ENCODE data around the gene TMEM235.

Gene TMEM235

GRCh38 chr17:78266231-78266631, 34.8 kb downstream of the TMEM235 start:
- no peak overlapping the region for H3K4me3 ChIP-seq (ENCODE audit: insufficient read depth, low read depth, low read length)
- H3K27me3 ChIP-seq (ENCODE audit: control insufficient read depth, insufficient read depth, low read length, poor library complexity, severe bottlenecking), result peaks cover 11% of the 10 kb centered on the region
- WGBS, 2 experiments, result 78 to 83% methylated on average over 6 of the region's 6 CpGs
- H3K9me3 ChIP-seq (ENCODE audit: control insufficient read depth, low read length), result no peaks in the 10 kb centered on the region
- no peak overlapping the region for H3K27ac ChIP-seq (ENCODE audit: insufficient read depth, low read depth, low read length, poor library complexity, severe bottlenecking)
- peaks cover 40% of the 10 kb centered on the region for H3K4me1 ChIP-seq (ENCODE audit: control insufficient read depth, insufficient read depth, low read length)
- H3K36me3 ChIP-seq (ENCODE audit: control insufficient read depth, insufficient read depth, low read length), result no peaks in the 10 kb centered on the region

- Histone ChIP-seq H3K4me1 (ENCODE audit: control insufficient read depth, insufficient read depth, low read length) (peaks cover 43% of the 10 kb centered on the region), H3K27ac (ENCODE audit: insufficient read depth, low read depth, low read length, poor library complexity, severe bottlenecking) (no peak overlapping the region), H3K4me3 (ENCODE audit: insufficient read depth, low read depth, low read length) (no peak overlapping the region), H3K36me3 (ENCODE audit: control insufficient read depth, insufficient read depth, low read length) (no peaks in the 10 kb centered on the region), H3K27me3 (ENCODE audit: control insufficient read depth, insufficient read depth, low read length, poor library complexity, severe bottlenecking) (peaks cover 11% of the 10 kb centered on the region), H3K9me3 (ENCODE audit: control insufficient read depth, low read length) (no peaks in the 10 kb centered on the region)
- WGBS, 2 experiments, result 90% methylated on average over 9 of the region's 9 CpGs
Measured at GRCh38 chr17:78266771-78267170, 35.3 kb downstream of the TMEM235 start.

GRCh38 chr17:78267253-78268073, 36.0 kb downstream of the TMEM235 start:
- no peak overlapping the region for H3K27ac ChIP-seq (ENCODE audit: insufficient read depth, low read depth, low read length, poor library complexity, severe bottlenecking)
- no peak overlapping the region for H3K4me3 ChIP-seq (ENCODE audit: insufficient read depth, low read depth, low read length)
- H3K9me3 ChIP-seq (ENCODE audit: control insufficient read depth, low read length), result no peaks in the 10 kb centered on the region
- H3K27me3 ChIP-seq (ENCODE audit: control insufficient read depth, insufficient read depth, low read length, poor library complexity, severe bottlenecking), result peaks cover 11% of the 10 kb centered on the region
- peaks cover 49% of the 10 kb centered on the region for H3K4me1 ChIP-seq (ENCODE audit: control insufficient read depth, insufficient read depth, low read length)
- WGBS, 2 experiments, result 77 to 78% methylated on average over 25 to 26 of the region's 26 CpGs
- no peaks in the 10 kb centered on the region for H3K36me3 ChIP-seq (ENCODE audit: control insufficient read depth, insufficient read depth, low read length)

GRCh38 chr17:78268191-78268874, 36.9 kb downstream of the TMEM235 start:
- no peaks in the 10 kb centered on the region for H3K36me3 ChIP-seq (ENCODE audit: control insufficient read depth, insufficient read depth, low read length)
- 52 to 53% methylated on average over 24 of the region's 24 CpGs for WGBS, 2 experiments
- no peaks in the 10 kb centered on the region for H3K9me3 ChIP-seq (ENCODE audit: control insufficient read depth, low read length)
- H3K4me3 ChIP-seq (ENCODE audit: insufficient read depth, low read depth, low read length), result no peak overlapping the region
- H3K27ac ChIP-seq (ENCODE audit: insufficient read depth, low read depth, low read length, poor library complexity, severe bottlenecking), result no peak overlapping the region
- H3K27me3 ChIP-seq (ENCODE audit: control insufficient read depth, insufficient read depth, low read length, poor library complexity, severe bottlenecking), result peaks cover 11% of the 10 kb centered on the region
- H3K4me1 ChIP-seq (ENCODE audit: control insufficient read depth, insufficient read depth, low read length), result peaks cover 54% of the 10 kb centered on the region

GRCh38 chr17:78268951-78269905, 37.8 kb downstream of the TMEM235 start:
- Histone ChIP-seq H3K4me1 (ENCODE audit: control insufficient read depth, insufficient read depth, low read length) (peaks cover 54% of the 10 kb centered on the region), H3K9me3 (ENCODE audit: control insufficient read depth, low read length) (no peaks in the 10 kb centered on the region), H3K27me3 (ENCODE audit: control insufficient read depth, insufficient read depth, low read length, poor library complexity, severe bottlenecking) (peaks cover 11% of the 10 kb centered on the region), H3K36me3 (ENCODE audit: control insufficient read depth, insufficient read depth, low read length) (no peaks in the 10 kb centered on the region), H3K27ac (ENCODE audit: insufficient read depth, low read depth, low read length, poor library complexity, severe bottlenecking) (no peak overlapping the region), H3K4me3 (ENCODE audit: insufficient read depth, low read depth, low read length) (no peak overlapping the region)
- 25 to 30% methylated on average over 30 to 34 of the region's 34 CpGs for whole genome bisulfite sequencing, 2 experiments

- Histone ChIP-seq H3K36me3 (ENCODE audit: control insufficient read depth, insufficient read depth, low read length) (no peaks in the 10 kb centered on the region), H3K9me3 (ENCODE audit: control insufficient read depth, low read length) (no peaks in the 10 kb centered on the region), H3K4me3 (ENCODE audit: insufficient read depth, low read depth, low read length) (no peak overlapping the region), H3K27me3 (ENCODE audit: control insufficient read depth, insufficient read depth, low read length, poor library complexity, severe bottlenecking) (peaks cover 11% of the 10 kb centered on the region), H3K4me1 (ENCODE audit: control insufficient read depth, insufficient read depth, low read length) (peaks cover 54% of the 10 kb centered on the region), H3K27ac (ENCODE audit: insufficient read depth, low read depth, low read length, poor library complexity, severe bottlenecking) (no peak overlapping the region)
- WGBS, 2 experiments, result 46 to 54% methylated on average over 8 of the region's 8 CpGs
Measured at GRCh38 chr17:78269955-78270381, 38.5 kb downstream of the TMEM235 start.

- Histone ChIP-seq H3K27ac (ENCODE audit: insufficient read depth, low read depth, low read length, poor library complexity, severe bottlenecking) (no peak overlapping the region), H3K36me3 (ENCODE audit: control insufficient read depth, insufficient read depth, low read length) (no peaks in the 10 kb centered on the region), H3K27me3 (ENCODE audit: control insufficient read depth, insufficient read depth, low read length, poor library complexity, severe bottlenecking) (peaks cover 11% of the 10 kb centered on the region), H3K4me3 (ENCODE audit: insufficient read depth, low read depth, low read length) (no peak overlapping the region), H3K9me3 (ENCODE audit: control insufficient read depth, low read length) (no peaks in the 10 kb centered on the region), H3K4me1 (ENCODE audit: control insufficient read depth, insufficient read depth, low read length) (peaks cover 54% of the 10 kb centered on the region)
- 88 to 89% methylated on average over 12 of the region's 12 CpGs for WGBS, 2 experiments
Measured at GRCh38 chr17:78271419-78272170, 40.2 kb downstream of the TMEM235 start.

- Histone ChIP-seq H3K9me3 (ENCODE audit: control insufficient read depth, low read length) (no peaks in the 10 kb centered on the region), H3K27ac (ENCODE audit: insufficient read depth, low read depth, low read length, poor library complexity, severe bottlenecking) (no peak overlapping the region), H3K4me1 (ENCODE audit: control insufficient read depth, insufficient read depth, low read length) (peaks cover 50% of the 10 kb centered on the region), H3K4me3 (ENCODE audit: insufficient read depth, low read depth, low read length) (no peak overlapping the region), H3K27me3 (ENCODE audit: control insufficient read depth, insufficient read depth, low read length, poor library complexity, severe bottlenecking) (peaks cover 11% of the 10 kb centered on the region), H3K36me3 (ENCODE audit: control insufficient read depth, insufficient read depth, low read length) (no peaks in the 10 kb centered on the region)
- WGBS, 2 experiments, result 64 to 67% methylated on average over 17 of the region's 17 CpGs
Measured at GRCh38 chr17:78272181-78272913, 40.9 kb downstream of the TMEM235 start.

GRCh38 chr17:78272914-78273258, 41.5 kb downstream of the TMEM235 start:
- WGBS, 2 experiments, result 76 to 78% methylated on average over 7 of the region's 7 CpGs

More at GRCh38 chr17:78272914-78273258, 41.5 kb downstream of the TMEM235 start:
- H3K9me3 ChIP-seq (ENCODE audit: control insufficient read depth, low read length), result no peaks in the 10 kb centered on the region
- no peak overlapping the region for H3K27ac ChIP-seq (ENCODE audit: insufficient read depth, low read depth, low read length, poor library complexity, severe bottlenecking)
- H3K4me3 ChIP-seq (ENCODE audit: insufficient read depth, low read depth, low read length), result no peak overlapping the region
- H3K36me3 ChIP-seq (ENCODE audit: control insufficient read depth, insufficient read depth, low read length), result no peaks in the 10 kb centered on the region
- H3K4me1 ChIP-seq (ENCODE audit: control insufficient read depth, insufficient read depth, low read length), result peaks cover 45% of the 10 kb centered on the region
- peaks cover 11% of the 10 kb centered on the region for H3K27me3 ChIP-seq (ENCODE audit: control insufficient read depth, insufficient read depth, low read length, poor library complexity, severe bottlenecking)

All from ectodermal cell (in vitro differentiated cells).